Fibroblast of lung (primary cell): Measurements from ENCODE around the gene ADCY2. TPM values are rescaled to one million over a fixed set of nuclear protein-coding genes. Genes with fewer than 3 reads are reported as not detected.

Experiments
- DNase-seq, 2 donors: peaks; one replicate each; pipeline versions ENCODE4 v3.0.0 to v3.0.0-alpha.2; 2010; ENCODE audit warnings: low read depth in 2 of 2
- H2AFZ ChIP-seq: 2 replicates; pipeline ENCODE4 v1.5.1; 2012; ENCODE audit warnings: low read length, control low read depth, inconsistent platforms
- H3K27ac ChIP-seq: 2 replicates; pipeline ENCODE4 v1.5.1; 2011; ENCODE audit warnings: low read length, control low read depth; ENCODE audit not compliant: insufficient read depth
- H3K27me3 ChIP-seq: 2 replicates; pipeline ENCODE4 v1.5.1; 2011; ENCODE audit warnings: mild to moderate bottlenecking, low read length; ENCODE audit not compliant: control insufficient read depth, insufficient read depth
- H3K36me3 ChIP-seq: 2 replicates; pipeline ENCODE4 v1.5.1; 2011; ENCODE audit warnings: low read length; ENCODE audit not compliant: control insufficient read depth, insufficient read depth
- H3K4me1 ChIP-seq: 2 replicates; pipeline ENCODE4 v1.5.1; 2011; ENCODE audit warnings: low read length; ENCODE audit not compliant: control insufficient read depth, insufficient read depth; ENCODE audit errors: extremely low read depth
- H3K4me2 ChIP-seq: 2 replicates; pipeline ENCODE4 v1.5.1; 2011; ENCODE audit warnings: low read length, control low read depth; ENCODE audit not compliant: insufficient read depth; ENCODE audit errors: extremely low read depth
- H3K4me3 ChIP-seq, 4 experiments: fragments of 200-600 bp in 1 of 4; sonication (generic) in 1 of 4; replicated peaks in 1 of 4; 2 replicates each; pipeline ENCODE4 v1.5.1; 2011 to 2016; ENCODE audit warnings: low read length in 4 of 4, low read depth in 3 of 4, mild to moderate bottlenecking in 3 of 4, control low read depth in 2 of 4, inconsistent platforms in 1 of 4, mixed read lengths in 1 of 4; ENCODE audit not compliant: insufficient read depth in 1 of 4; ENCODE audit errors: control extremely low read depth in 1 of 4
- H3K79me2 ChIP-seq: 2 replicates; pipeline ENCODE4 v1.5.1; 2012; ENCODE audit warnings: mild to moderate bottlenecking, low read length, inconsistent platforms; ENCODE audit not compliant: control insufficient read depth, insufficient read depth
- H3K9ac ChIP-seq: 2 replicates; pipeline ENCODE4 v1.5.1; 2011; ENCODE audit warnings: mild to moderate bottlenecking, low read length, control low read depth; ENCODE audit not compliant: insufficient read depth
- H3K9me3 ChIP-seq: 2 replicates; pipeline ENCODE4 v1.5.1; 2012; ENCODE audit warnings: low read depth, low read length; ENCODE audit not compliant: control insufficient read depth, insufficient read depth
- H4K20me1 ChIP-seq: 2 replicates; pipeline ENCODE4 v1.5.1; 2011; ENCODE audit warnings: low read length; ENCODE audit not compliant: control insufficient read depth, insufficient read depth; ENCODE audit errors: extremely low read depth
- EZH2 ChIP-seq: IDR thresholded peaks from 2 replicates; pipeline ENCODE4 v1.5.1; 2012; ENCODE audit warnings: low read length, control low read depth, mild to moderate bottlenecking; ENCODE audit errors: missing control alignments
- polyA plus RNA-seq, 2 donors: library from polyadenylated mRNA; depleted of rRNA in 1 of 2; stranded (reverse) in 1 of 2; unstranded in 1 of 2; fragments of >200 nt; gene quantifications; 2 replicates each; pipeline ENCODE4 v1.2.1, GENCODE V29; 2011 to 2012; ENCODE audit warnings: missing spikeins in 1 of 2
- total RNA-seq: library from RNA; depleted of rRNA; stranded (reverse); fragments of >200 nt; gene quantifications from 2 replicates; pipeline ENCODE4 v1.2.1, GENCODE V29; 2014
- TF ChIP-seq, protein P1 (sequence below), 2 donors: IDR thresholded peaks in 1 of 2; conservative IDR thresholded peaks in 1 of 2; 1 replicate in 1 of 2; 2 replicates in 1 of 2; pipeline ENCODE4 v1.5.1; 2011 to 2012; ENCODE audit warnings: low read length in 2 of 2, control low read depth in 1 of 2, inconsistent platforms in 1 of 2, low read depth in 1 of 2, mild to moderate bottlenecking in 1 of 2

ADCY2 gene
- total and polyA plus RNA-seq, 2 donors (not counting 1 experiment from before 2014, with no cell fraction given) = under 0.01 to 0.05 TPM

DNA sequence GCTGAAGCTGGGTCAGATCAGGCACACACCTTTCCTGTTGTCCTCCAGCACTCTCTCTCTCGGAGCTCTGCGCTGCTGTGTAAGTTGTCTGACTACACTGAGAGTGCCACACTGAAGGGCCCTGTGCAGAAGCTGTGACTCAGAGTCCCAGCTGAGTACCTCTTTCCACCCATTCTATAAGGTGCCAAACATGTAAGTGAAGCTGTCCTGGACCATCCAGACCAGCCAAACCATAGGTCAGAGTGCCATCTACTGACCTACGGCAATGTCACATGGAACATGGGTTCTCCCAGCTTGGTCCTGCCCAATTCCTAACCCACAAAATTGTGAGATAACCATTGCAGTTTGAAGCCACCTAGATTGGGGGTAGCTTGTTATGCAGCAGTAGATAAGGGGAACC is 68.2 kb downstream of the ADCY2 start:
- TF ChIP-seq EZH2 = no peak
- TF ChIP-seq, protein P1, sequence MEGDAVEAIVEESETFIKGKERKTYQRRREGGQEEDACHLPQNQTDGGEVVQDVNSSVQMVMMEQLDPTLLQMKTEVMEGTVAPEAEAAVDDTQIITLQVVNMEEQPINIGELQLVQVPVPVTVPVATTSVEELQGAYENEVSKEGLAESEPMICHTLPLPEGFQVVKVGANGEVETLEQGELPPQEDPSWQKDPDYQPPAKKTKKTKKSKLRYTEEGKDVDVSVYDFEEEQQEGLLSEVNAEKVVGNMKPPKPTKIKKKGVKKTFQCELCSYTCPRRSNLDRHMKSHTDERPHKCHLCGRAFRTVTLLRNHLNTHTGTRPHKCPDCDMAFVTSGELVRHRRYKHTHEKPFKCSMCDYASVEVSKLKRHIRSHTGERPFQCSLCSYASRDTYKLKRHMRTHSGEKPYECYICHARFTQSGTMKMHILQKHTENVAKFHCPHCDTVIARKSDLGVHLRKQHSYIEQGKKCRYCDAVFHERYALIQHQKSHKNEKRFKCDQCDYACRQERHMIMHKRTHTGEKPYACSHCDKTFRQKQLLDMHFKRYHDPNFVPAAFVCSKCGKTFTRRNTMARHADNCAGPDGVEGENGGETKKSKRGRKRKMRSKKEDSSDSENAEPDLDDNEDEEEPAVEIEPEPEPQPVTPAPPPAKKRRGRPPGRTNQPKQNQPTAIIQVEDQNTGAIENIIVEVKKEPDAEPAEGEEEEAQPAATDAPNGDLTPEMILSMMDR (conservative IDR thresholded peaks at IDR 0.05 in 1 of 2, IDR thresholded peaks at IDR 0.05 in 1 of 2; ENCODE audit: low read depth in 1 of 2, low read length in 2 of 2) = no peak

DNA sequence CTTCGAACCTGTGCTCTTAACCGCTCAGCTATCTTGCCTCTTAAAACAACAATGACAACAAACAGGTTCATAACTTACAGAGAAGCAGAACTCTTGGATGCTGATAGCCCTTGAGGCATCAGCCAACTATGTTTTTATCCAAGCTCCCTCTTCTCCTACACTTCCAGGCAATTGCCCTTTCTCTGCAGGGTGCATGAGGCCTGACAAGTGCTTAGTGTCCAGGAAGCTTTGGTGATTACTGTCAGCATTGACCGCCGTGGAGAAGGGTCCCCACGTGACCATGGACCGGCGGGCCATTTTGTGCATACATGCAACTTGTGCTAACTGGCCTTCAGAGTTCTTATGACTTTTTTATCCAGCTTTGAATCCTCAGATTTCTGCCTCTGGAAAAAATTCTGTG is 71.2 kb downstream of the ADCY2 start:
- Histone ChIP-seq H3K36me3 (no peaks in the 10 kb centered on the region), H3K4me1 (no peaks in the 10 kb centered on the region), H3K79me2 (no peaks in the 10 kb centered on the region), H3K4me3 (no peak overlapping the region), H3K9ac (no peak overlapping the region), H3K27ac (no peak overlapping the region), H4K20me1 (no peaks in the 10 kb centered on the region), H3K4me2 (no peak overlapping the region), H2AFZ (no peak overlapping the region), H3K9me3 (no peaks in the 10 kb centered on the region), H3K27me3 (no peaks in the 10 kb centered on the region)
- DNase-seq = no peak
- TF ChIP-seq, protein P1 (conservative IDR thresholded peaks at IDR 0.05 in 1 of 2, IDR thresholded peaks at IDR 0.05 in 1 of 2; ENCODE audit: low read depth in 1 of 2, low read length in 2 of 2) = no peak
- TF ChIP-seq EZH2 = no peak

More for the DNA sequence above, 68.2 kb downstream of the ADCY2 start:
- no peak overlapping the region for H3K9ac ChIP-seq
- H4K20me1 ChIP-seq = no peaks in the 10 kb centered on the region
- no peaks in the 10 kb centered on the region for H3K36me3 ChIP-seq
- DNase-seq = no peak
- H3K27me3 ChIP-seq = no peaks in the 10 kb centered on the region
- no peaks in the 10 kb centered on the region for H3K79me2 ChIP-seq
- H3K9me3 ChIP-seq = no peaks in the 10 kb centered on the region
- no peak overlapping the region for H3K27ac ChIP-seq
- H3K4me3 ChIP-seq = no peak overlapping the region
- H3K4me2 ChIP-seq = no peak overlapping the region
- no peak overlapping the region for H2AFZ ChIP-seq
- H3K4me1 ChIP-seq = no peaks in the 10 kb centered on the region

DNA sequence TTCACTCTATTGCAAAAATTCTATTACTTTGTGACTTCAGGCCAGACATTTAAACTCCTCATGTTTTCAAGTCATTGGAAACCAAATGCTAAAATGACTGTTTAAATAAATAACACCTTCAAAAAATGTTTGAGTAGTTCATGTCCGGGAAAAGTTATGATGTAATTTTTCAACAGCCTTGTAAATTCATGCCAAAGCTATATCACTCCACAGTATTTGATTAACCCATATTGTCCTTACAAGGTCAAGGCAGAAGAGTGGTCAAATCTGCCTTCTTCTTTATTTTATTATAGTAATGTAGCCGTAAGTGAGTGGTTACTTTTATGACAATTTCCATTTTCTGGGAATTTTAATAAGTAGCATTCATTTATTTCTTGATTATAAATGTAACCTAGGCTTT is 72.8 kb downstream of the ADCY2 start:
- Histone ChIP-seq H3K27me3 (no peaks in the 10 kb centered on the region), H2AFZ (no peak overlapping the region), H3K4me1 (no peaks in the 10 kb centered on the region), H3K27ac (no peak overlapping the region), H3K9ac (no peak overlapping the region), H3K79me2 (no peaks in the 10 kb centered on the region), H3K4me3 (no peak overlapping the region), H4K20me1 (no peaks in the 10 kb centered on the region), H3K4me2 (no peak overlapping the region), H3K9me3 (no peaks in the 10 kb centered on the region), H3K36me3 (no peaks in the 10 kb centered on the region)
- DNase-seq = no peak
- TF ChIP-seq, protein P1 (conservative IDR thresholded peaks at IDR 0.05 in 1 of 2, IDR thresholded peaks at IDR 0.05 in 1 of 2; ENCODE audit: low read depth in 1 of 2, low read length in 2 of 2) = no peak
- no peak for TF ChIP-seq EZH2
